Gastroesophageal sphincter (tissue), 3 donors: Measurements from ENCODE around the gene TOB2.

Source experiments
- CTCF ChIP-seq, 4 experiments: fragments of 200-600 bp in 2 of 4; fragments of 450-650 bp in 2 of 4; sonication (generic) in 1 of 4; IDR thresholded peaks; one replicate each; pipeline ENCODE4 v1.5.1; 2017 to 2019; ENCODE audit warnings: antibody characterized with exemption in 4 of 4, mild to moderate bottlenecking in 2 of 4, moderate library complexity in 2 of 4
- EP300 ChIP-seq: sonication (generic); formaldehyde crosslinking; IDR thresholded peaks from one replicate; pipeline ENCODE4 v1.6.1; 2017; ENCODE audit warnings: antibody characterized with exemption, mild to moderate bottlenecking

DNA sequence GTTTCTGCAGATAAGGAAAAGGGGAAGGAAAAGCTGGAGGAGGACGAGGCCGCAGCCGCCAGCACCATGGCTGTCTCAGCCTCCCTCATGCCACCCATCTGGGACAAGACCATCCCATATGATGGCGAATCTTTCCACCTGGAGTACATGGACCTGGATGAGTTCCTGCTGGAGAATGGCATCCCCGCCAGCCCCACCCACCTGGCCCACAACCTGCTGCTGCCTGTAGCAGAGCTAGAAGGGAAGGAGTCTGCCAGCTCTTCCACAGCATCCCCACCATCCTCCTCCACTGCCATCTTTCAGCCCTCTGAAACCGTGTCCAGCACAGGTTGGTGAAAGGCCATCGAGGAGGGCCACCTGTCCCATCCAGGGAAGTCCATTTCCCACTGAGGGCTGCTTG, 59.3 kb downstream of the TOB2 start:
- TF ChIP-seq CTCF (IDR thresholded peaks at IDR 0.05) (no peak), EP300 (no peak)
